Activated CD8-positive, alpha-beta memory T cell treated with anti-CD3 and anti-CD28 coated beads, Interleukin-2, amount 50 U/mL, for 1 hour (primary cell): ENCODE results near the gene RAPGEF1.

Experiments used
- DNase-seq: peaks from one replicate; pipeline ENCODE4 v3.0.0-alpha.2; 2020; ENCODE audit errors: extremely low read depth

The RAPGEF1 gene

GRCh38 chr9:131625790-131626670, 113.8 kb downstream of the RAPGEF1 start:
- no peak for DNase-seq

- DNase-seq: no peak
Observed at GRCh38 chr9:131625508-131625787, 114.4 kb downstream of the RAPGEF1 start.

- no peak for DNase-seq
Observed at GRCh38 chr9:131624636-131625507, 115.0 kb downstream of the RAPGEF1 start.

GRCh38 chr9:131623655-131624330, 116.1 kb downstream of the RAPGEF1 start:
- no peak for DNase-seq

- DNase-seq: no peak
Observed at GRCh38 chr9:131622523-131622922, 117.4 kb downstream of the RAPGEF1 start.

- DNase-seq: no peak
Observed at GRCh38 chr9:131621551-131622358, 118.1 kb downstream of the RAPGEF1 start.

GRCh38 chr9:131620764-131621520, 118.9 kb downstream of the RAPGEF1 start:
- no peak for DNase-seq

GRCh38 chr9:131619680-131620079, 120.2 kb downstream of the RAPGEF1 start:
- DNase-seq: no peak

- DNase-seq: no peak
Observed at GRCh38 chr9:131618785-131619184, 121.1 kb downstream of the RAPGEF1 start.

- DNase-seq: no peak
Observed at GRCh38 chr9:131618071-131618479, 121.8 kb downstream of the RAPGEF1 start.

- no peak for DNase-seq
Observed at GRCh38 chr9:131617611-131618010, 122.3 kb downstream of the RAPGEF1 start.

- DNase-seq: no peak
Observed at GRCh38 chr9:131616983-131617604, 122.8 kb downstream of the RAPGEF1 start.

- DNase-seq: no peak
Observed at GRCh38 chr9:131614340-131614915, 125.4 kb downstream of the RAPGEF1 start.

- no peak for DNase-seq
Observed at GRCh38 chr9:131613921-131614320, 126.0 kb downstream of the RAPGEF1 start.

- no peak for DNase-seq
Observed at GRCh38 chr9:131612851-131613250, 127.0 kb downstream of the RAPGEF1 start.

GRCh38 chr9:131611586-131612315, 128.1 kb downstream of the RAPGEF1 start:
- no peak for DNase-seq

GRCh38 chr9:131610231-131610761, 129.6 kb downstream of the RAPGEF1 start:
- DNase-seq: no peak

GRCh38 chr9:131609099-131609830, 130.6 kb downstream of the RAPGEF1 start:
- no peak for DNase-seq
